GM19324 (cell line): ENCODE measurements around the gene LPAR1.

Experiments used
- ATAC-seq: cut with Tn5 transposase; IDR thresholded peaks from one replicate; pipeline ENCODE4 v1.9.1; 2021; ENCODE audit warnings: mild to moderate bottlenecking, moderate library complexity; ENCODE audit not compliant: unreplicated experiment, low FRiP score

The LPAR1 gene

DNA sequence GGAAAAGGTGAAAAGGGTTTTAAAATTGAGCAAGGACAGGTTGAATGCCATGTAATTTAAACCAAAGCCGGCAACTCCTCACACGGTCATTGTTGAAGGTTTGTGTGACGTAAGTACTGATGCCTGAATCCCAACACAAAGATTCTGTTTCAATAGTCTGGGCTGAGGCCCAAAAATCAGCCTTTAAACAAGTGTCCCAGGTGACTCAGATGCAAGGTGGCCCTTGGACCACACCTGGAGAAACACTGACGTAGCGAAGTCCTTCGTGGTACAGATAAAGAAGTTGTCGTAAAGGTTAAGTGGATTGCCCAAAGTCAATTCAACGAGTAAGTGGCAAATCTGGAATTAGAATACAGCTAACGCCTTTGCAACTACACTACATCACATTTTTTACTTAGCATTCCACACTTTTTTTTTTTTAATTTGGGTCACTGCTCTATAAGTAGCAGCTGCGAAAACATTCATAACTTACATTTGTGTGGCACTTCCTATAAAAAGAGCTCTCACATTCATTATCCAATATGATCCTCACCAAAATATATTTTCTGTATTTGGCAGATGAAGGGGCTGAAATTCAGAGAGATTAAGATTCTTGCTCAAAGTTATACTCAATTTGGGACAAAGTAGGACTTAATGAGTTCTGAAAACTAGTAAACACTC, 111.3 kb downstream of the LPAR1 start:
- no peak for ATAC-seq

GRCh38 chr9:110923601-110924000, 114.7 kb downstream of the LPAR1 start:
- no peak for ATAC-seq

DNA sequence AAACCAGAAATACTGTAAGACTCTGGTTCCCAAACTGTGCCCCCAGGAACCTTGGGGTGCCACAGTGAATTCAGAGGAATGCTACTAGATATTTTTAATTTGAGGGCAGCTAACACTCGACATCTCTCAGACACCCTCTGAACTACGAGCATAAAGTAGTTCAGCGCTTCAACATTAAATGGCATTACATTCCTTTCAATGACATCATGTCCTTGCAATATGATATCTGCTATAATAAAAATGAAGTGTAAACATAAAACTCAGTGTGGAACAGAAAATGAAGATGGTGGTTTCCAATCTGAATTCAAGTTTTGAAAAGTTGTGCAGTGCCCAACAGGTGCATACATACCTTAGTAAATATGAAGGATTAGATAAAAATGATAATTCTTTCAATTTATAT, 116.1 kb downstream of the LPAR1 start:
- no peak for ATAC-seq

DNA sequence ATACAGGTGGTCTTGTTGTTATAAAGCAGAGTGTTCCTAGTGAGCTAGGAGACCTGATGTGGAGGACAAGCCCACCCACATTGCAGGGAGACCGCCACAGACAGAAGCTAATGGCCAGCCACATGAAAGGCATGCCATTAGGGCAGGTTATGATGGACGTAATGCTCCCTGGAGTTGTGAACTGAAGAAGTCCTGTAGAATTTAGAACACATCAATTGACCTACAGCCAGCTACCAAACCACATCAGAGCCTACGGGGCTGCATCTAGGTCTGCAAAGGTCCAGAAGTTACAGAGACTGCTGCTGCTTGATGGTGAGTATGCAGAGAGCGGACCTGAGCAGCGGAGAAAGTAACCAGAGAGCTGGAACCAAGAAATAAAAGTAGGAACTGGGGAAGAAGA, 116.6 kb downstream of the LPAR1 start:
- no peak for ATAC-seq

GRCh38 chr9:110919609-110920008, 118.7 kb downstream of the LPAR1 start:
- ATAC-seq = no peak

DNA sequence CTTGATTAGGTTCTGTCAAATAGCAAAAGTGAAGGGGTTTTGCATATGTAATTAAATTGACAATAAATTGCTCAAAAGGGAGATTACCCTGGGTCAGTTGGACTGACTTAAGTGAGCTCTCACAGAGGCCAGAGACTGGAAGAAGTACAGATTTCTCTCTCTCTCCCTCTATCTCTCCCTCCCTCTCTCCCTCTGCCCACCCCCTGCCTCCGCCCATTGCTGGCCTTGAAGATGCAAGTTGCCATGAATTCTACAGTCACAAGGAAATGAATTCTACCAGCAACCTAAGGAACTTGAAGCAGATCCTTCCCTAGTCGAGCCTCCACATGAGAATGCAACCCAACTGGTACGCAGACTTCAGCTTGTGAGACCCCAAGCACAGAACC, 119.2 kb downstream of the LPAR1 start:
- no peak for ATAC-seq

DNA sequence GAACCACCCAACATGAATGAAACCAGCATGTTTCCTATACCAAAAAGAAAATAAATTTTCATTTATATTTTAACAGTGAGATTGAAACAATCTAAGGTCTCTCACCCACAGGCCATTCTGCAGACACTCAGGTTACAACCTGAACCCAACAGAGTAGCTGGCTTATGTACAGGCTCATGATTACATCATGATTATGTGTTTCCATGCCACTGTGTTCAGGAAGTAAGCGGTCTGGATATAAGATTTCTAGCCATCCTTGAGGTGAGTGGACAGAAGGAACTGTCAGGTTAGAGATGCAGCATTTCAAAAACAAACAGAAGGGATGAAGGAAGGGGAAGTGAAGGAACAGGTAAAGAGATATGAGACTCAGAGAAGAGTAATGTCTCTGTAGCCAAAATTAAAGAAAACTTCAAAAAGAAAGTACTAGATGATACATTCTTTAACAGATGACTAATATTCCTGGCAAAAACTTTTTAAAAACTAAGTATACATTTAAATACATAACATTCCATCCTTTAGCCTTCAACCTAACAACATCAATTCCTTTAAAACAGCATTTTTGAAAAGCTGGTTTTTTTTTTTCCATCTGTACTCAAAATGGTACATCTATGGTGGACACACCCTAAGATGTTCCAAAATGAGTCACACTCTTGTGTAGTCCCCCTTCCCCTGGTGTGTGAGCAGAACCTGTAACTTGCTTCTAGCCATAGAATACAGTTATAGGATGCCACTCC, 119.8 kb downstream of the LPAR1 start:
- ATAC-seq = no peak

GRCh38 chr9:110916403-110916802, 121.9 kb downstream of the LPAR1 start:
- ATAC-seq = no peak

- ATAC-seq = no peak
Measured at GRCh38 chr9:110912419-110913291, 125.6 kb downstream of the LPAR1 start.

DNA sequence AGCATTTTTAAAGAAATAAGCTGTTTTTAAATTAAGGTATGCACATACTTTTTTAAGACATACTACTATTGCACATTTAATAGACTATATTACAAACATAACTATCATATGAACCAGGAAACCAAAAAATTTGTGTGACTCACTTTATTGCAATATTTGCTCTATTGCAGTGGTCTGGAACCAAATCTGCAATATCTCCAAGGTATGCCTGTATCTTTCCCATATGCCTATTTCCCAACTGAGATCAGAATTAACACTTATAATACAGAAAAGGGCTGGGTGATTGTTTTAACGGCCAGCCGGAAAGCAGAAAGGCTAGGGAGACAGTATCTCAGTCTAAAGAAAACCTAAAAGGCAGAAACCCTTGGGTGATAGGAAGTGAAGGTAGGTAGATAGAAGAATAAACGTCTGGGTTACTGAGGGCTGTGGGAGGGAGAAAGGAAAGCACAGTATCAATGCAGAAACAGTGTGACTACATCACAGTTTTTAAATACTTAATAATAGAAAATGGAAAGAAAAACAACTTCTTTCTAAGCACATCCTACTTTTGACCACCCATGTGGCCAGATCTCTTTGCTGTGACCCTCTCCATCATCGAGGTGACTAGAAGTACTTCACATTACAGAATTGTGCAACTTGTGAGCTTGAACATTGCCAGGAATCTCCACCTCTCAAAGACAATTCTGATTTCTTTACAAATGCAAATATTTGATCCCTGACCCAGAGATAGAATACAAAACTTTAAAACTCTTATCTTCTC, 126.4 kb downstream of the LPAR1 start:
- ATAC-seq = no peak

DNA sequence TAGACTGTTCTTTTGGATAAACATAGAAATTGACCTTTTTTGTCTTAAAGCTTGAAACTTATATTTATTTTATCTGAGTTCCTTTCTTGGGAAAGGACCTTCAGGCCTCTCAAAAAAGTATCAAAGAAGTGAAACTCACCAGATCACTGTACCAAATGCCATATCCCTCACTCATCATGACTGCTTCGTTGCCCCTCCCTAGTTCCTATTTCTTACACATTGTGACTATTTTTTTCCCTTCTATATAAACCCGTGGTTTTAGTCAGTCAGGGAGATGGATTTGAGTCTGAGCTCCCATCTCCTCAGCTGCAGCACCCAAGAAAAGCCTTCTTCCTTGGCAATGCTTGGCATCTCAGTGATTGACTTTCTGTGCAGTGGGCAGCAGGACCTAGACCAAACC, 129.4 kb downstream of the LPAR1 start:
- ATAC-seq = no peak

GRCh38 chr9:110900917-110901316, 137.4 kb downstream of the LPAR1 start:
- no peak for ATAC-seq

DNA sequence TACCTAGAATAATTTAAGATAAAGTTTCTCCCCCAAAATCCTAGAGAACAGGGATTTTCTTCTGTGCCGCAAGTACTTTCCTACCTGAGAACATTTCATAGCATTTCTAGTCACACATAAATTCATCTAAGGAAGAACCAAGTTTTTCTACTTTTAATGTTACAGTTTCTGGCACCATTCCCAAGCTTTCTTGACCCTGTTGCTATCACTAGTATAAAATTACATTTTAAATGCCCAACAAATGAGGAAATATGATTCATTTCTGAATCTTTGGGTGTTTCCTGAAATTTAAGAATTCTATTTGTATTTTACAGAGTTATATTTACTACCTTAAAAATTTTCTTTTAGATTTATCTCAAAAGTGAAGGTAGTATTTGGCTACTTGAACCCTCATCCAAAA, 137.8 kb downstream of the LPAR1 start:
- ATAC-seq = no peak

- no peak for ATAC-seq
Measured at GRCh38 chr9:110898866-110899265, 139.4 kb downstream of the LPAR1 start.

DNA sequence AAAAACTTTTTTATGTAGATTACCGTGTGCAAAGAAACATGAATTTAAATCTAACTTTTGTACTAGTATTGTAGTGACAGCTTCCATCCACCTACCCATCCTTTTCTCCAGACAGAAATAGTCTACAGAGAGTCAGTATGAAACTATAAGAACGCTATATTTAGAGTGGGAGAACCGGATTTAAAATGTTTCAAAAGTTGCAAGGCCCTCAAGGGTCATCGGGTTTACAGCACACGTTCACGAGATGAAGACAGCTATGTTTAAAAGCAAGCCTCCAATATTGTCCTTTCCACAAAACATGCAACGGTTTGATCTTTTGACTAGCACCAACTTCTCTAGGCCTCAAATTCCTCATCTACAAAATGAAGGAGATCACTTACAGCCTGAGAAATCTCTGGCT, 139.9 kb downstream of the LPAR1 start:
- ATAC-seq = no peak

DNA sequence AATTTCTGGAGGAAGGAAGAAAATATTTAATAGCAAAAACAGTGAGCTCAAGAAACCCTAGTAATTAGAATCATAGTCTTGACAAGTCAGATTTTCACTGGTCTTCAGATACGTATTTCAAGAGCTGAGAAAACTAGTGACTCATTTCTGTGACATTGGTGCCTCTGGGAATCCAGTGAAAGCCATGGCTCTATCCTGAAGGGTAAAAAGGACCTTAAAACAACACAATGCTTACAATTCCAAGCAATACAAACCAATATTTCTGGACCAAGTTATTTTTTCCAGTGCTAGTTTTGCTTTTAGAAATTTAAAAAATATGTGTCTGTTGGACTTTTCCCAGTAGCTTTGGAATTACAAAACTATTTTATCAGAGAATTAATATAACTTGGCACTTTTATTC, 140.3 kb downstream of the LPAR1 start:
- no peak for ATAC-seq

- no peak for ATAC-seq
Measured at GRCh38 chr9:110895147-110895905, 142.9 kb downstream of the LPAR1 start.

DNA sequence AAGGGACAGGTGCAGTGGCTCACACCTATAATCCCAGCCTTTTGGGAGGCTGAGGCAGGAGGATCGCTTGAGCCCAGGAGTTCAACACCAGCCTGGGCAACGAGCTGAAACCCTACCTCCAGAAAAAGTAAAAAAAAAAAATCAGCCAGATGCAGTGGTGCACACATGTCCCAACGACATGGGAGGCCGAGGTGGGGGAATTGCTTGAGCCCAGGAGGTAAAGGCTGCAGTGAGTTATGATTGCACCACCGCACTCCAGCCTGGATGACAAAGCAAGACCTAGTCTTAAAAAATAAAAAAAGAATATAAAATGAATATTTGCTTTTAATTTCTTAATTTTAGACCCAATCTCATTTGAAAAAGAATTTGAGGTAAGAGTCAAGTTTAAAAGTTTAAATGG, 143.5 kb downstream of the LPAR1 start:
- ATAC-seq = no peak

- ATAC-seq = no peak
Measured at GRCh38 chr9:110892689-110893088, 145.6 kb downstream of the LPAR1 start.

- ATAC-seq = no peak
Measured at GRCh38 chr9:110891760-110892159, 146.5 kb downstream of the LPAR1 start.
